Vagina (tissue), 2 donors: ENCODE results near the gene DTX2. TPM values are rescaled to one million over a fixed set of nuclear protein-coding genes. Genes with fewer than 3 reads are reported as not detected.
A peak's percentile ranks its signal among the peaks of the same experiment; 100 is the strongest.
"Not testable (repeated sequence)": the region's sequence is repeated elsewhere in the genome, so short reads cannot be mapped to it uniquely, and the experiment has no call there.

ENCODE experiments used
- DNase-seq, 2 donors: peaks; one replicate each; pipeline ENCODE4 v3.0.0-alpha.2; 2017; ENCODE audit errors: extremely low spot score in 2 of 2
- H3K27ac ChIP-seq: fragments of 200-600 bp; sonication (generic); one replicate; pipeline ENCODE4 v1.5.1; 2019
- H3K27me3 ChIP-seq: fragments of 200-600 bp; sonication (generic); one replicate; pipeline ENCODE4 v1.5.1; 2019
- H3K36me3 ChIP-seq, 2 donors: fragments of 200-600 bp; sonication (generic); one replicate each; pipeline ENCODE4 v1.5.1; 2017 to 2019
- H3K4me1 ChIP-seq: fragments of 200-600 bp; sonication (generic); one replicate; pipeline ENCODE4 v1.5.1; 2019
- H3K4me3 ChIP-seq, 2 donors: fragments of 200-600 bp; sonication (generic); 1 replicate in 1 of 2; 2 replicates in 1 of 2; pipeline ENCODE4 v1.5.1; 2016 to 2019
- H3K9me3 ChIP-seq: fragments of 200-600 bp; sonication (generic); one replicate; pipeline ENCODE4 v1.5.1; 2019
- intact Hi-C: fragments of 100-400 bp; cut with DNase I; formaldehyde crosslinking; loops from one replicate; pipeline ENCODE4 v1.15.1; 2023
- total RNA-seq: library from RNA; depleted of rRNA; stranded (reverse); fragments of >200 nt; gene quantifications from one replicate; pipeline ENCODE4 v1.2.3, GENCODE V29; 2016

Gene DTX2
- total RNA-seq, 1 donor from 2014 or later = 78.3 TPM

DNA sequence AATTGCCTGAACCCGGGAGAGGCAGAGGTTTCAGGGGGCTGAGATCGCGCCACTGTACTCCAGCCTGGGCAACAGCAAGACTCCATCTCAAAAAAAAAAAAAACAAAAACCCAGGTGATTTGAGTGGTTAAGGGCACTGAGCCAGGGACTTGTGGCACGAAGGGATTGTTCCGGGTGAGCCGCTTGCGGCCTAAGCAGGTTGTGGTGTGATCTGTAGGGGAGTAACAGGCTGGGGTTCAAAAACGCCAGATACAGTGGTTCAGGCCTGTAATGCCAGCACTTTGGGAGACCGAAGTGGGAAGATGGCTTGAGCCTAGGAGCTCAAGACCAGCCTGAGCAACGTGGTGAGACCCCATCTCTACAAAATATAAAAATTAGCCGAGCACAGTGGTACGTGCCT lies 17.7 kb upstream of the DTX2 start:
- H3K27ac ChIP-seq, H3K4me3 ChIP-seq, H3K36me3 ChIP-seq, DNase-seq, H3K27me3 ChIP-seq, H3K9me3 ChIP-seq, H3K4me1 ChIP-seq, intact Hi-C loops: not testable (repeated sequence)

DNA sequence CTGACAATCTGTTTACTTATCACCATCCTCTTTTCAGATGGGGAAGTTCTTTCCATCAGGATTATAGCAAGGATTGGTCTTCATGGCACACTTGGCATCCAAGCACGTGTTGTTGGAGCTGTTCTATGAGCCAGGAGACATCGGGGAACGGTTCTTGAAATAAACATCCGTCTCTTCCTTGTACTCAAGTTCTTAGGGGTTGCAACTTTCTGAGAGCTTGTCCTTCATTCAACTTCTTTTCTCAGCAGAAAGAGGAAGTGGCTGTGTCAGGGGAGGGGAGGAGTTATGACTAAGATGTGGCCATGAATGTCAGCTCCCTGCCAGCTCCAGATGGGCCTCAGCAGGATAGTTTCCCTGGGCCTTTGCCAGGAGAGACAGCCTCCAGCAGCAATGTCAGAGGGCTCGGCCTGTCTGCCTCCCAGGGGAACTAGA lies 15.9 kb upstream of the DTX2 start:
- H3K9me3 ChIP-seq, H3K27me3 ChIP-seq, H3K4me3 ChIP-seq, DNase-seq, intact Hi-C loops, H3K4me1 ChIP-seq, H3K36me3 ChIP-seq: not testable (repeated sequence)
- H3K27ac ChIP-seq = peak overlapping the region; percentile 44

DNA sequence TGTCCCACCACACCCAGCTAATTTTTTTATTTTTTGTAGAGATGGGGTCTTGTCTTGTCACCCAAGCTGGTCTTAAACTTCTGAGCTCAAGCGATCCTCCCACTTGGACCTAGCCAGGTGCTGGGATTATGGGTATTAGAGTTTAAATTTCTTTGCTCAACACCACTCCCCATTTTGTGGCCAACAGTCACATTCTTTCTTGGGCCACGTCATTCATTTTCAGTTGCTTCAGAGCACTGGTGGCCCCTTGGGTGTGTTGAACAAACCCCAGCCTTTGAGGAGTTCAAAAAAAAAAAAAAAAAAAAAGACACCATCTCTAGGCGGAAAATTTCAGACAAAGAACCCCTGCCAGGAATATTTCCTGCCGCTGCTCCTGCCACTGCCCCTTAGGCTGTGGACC lies 4.5 kb upstream of the DTX2 start:
- H3K36me3 ChIP-seq, DNase-seq, intact Hi-C loops, H3K9me3 ChIP-seq, H3K27me3 ChIP-seq, H3K4me3 ChIP-seq, H3K4me1 ChIP-seq, H3K27ac ChIP-seq: not testable (repeated sequence)

DNA sequence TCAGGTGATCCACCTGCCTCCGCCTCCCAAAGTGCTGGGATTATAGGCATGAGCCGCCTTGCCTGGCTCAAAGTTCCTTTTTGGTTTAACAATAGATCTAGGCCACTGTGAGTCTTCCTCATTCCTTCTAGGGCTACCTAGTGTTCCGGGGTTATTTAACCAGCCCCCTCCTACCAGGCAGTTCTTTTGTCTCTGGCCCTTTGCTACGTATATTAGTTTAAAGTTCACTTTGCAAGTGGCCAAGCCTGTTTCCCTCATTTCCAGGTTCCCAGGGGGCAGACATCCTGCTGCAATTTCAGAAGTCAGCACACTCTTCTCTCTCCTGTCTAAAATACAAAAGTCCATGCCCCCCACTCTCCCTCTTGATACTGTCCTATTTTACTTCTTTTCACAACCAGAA lies 3.0 kb upstream of the DTX2 start:
- DNase-seq, H3K4me1 ChIP-seq, H3K36me3 ChIP-seq, H3K27me3 ChIP-seq, H3K27ac ChIP-seq, H3K4me3 ChIP-seq, H3K9me3 ChIP-seq, intact Hi-C loops: not testable (repeated sequence)

DNA sequence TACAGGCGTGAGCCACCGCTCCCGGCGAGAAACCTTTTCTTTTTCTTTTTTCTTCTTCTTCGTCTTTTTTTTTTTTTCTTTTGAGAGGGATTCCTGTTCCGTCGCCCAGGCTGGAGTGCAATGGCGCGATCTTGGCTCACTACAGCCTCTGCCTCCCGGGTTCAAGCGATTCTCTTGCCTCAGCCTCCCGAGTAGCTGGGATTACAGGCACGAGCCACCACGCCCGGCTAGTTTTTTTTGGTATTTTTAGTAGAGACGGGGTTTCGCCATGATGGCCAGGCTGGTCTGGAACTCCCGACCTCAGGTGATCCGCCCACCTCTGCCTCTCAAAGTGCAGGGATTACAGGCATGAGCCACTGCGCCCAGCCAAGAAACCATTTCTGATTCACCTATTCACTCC lies 742 bp upstream of the DTX2 start:
- intact Hi-C loops, H3K4me1 ChIP-seq, H3K9me3 ChIP-seq, H3K36me3 ChIP-seq, DNase-seq, H3K27ac ChIP-seq, H3K27me3 ChIP-seq, H3K4me3 ChIP-seq: not testable (repeated sequence)

DNA sequence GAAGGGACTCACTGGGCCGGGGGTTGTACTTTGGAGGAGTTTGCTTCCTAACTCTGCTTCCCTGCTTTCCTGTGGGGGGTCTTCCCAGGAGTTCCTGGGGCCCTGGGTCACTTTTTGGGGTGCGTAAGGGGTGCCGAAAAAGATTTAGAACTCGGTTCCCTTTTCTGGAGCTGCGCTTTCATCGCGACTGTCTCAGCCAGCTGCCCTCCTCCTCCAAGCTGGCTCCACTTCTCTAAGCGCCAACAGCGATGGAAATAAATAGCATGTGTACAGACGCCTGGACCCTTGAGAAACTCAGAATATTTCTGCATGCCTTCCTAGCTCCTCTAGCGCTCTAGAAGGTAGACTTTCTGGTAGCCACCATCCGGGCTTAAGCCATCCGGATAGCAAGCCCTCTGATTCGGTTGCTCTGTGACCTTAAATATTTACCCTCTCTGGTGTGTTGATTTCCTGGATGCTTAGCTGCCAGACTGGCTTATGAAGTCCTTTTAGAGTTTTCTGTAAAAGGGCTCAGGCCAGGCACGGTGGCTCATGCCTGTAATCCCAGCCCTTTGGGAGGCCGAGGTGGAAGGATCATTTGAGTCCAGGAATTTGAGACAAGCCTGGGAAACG lies 868 bp downstream of the DTX2 start:
- DNase-seq, H3K4me3 ChIP-seq, H3K27ac ChIP-seq, H3K27me3 ChIP-seq, H3K36me3 ChIP-seq, intact Hi-C loops, H3K4me1 ChIP-seq, H3K9me3 ChIP-seq: not testable (repeated sequence)

DNA sequence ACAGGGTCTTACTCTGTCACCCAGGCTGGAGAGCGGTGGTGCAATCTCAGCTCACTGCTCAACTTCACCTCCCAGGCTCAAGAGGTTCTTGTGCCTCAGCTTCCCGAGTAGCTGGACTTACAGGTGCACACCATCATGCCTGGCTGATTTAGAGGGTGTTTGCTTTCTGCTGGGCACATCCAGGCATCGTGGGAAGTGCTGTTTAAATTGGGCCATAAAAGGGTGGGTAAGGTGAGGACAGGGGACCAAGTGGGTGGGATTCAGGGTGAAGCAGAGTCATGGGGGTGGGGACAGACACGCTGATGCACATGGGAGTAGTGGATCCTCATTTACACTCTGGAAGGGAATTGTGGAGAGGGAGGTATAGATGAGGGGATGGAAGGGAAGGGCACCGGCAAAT lies 3.5 kb downstream of the DTX2 start:
- H3K36me3 ChIP-seq, H3K9me3 ChIP-seq, H3K4me1 ChIP-seq, H3K27me3 ChIP-seq, H3K4me3 ChIP-seq, H3K27ac ChIP-seq, intact Hi-C loops, DNase-seq: not testable (repeated sequence)

DNA sequence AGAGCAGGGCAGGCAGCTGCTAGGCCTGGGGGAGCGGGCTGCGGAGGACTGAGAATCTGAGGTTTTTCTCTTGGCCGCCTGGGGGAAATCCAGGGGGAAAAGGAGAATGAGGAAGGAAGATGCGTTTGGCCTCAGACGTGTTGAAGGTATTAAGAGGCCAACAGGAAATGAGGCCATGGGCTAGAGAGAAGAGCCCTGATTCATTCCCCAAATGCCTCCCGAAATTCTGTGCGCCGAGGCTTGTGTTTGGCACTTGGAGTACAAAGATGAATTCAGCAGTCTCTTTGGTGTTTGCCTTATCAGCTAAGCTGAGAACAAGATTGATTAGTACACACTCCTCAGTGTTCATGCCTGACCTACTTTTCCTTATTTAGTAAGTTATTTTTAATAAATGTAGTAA lies 4.4 kb downstream of the DTX2 start:
- H3K27me3 ChIP-seq, H3K4me1 ChIP-seq, H3K9me3 ChIP-seq, DNase-seq, H3K4me3 ChIP-seq, intact Hi-C loops, H3K36me3 ChIP-seq, H3K27ac ChIP-seq: not testable (repeated sequence)

DNA sequence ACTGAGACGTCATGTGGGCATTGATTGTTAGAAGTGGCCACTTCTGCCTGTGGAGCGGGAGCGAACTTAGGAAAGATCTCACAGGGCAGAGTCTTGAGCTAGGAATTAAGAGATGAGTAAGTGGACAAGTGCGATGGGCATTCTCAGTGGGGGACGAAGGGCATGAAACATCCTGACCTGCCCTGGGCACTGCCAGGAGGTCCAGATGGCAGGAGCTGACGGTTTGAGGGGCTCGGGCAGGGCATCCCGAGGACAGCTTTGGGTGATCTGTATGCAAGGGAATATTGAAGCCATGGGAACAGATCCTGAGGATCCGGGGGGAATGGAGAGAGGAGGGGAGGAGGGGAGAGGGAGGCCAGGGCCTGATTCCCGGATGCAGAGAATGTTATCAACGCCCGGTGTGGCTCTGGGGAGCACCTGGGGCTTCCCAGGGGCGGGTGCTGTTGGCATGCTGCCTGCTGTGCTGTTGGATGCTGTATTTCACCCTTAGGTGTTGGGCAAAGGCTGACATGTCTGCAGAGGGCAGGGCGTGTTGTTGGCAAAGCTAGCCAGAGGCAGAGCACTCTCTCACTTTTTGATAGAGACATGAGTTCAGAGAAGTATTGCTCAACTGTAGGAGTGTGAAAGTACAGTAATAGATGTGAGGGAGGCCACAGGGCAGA lies 6.4 kb downstream of the DTX2 start:
- intact Hi-C loops, H3K36me3 ChIP-seq, H3K4me3 ChIP-seq, H3K27ac ChIP-seq, H3K4me1 ChIP-seq, H3K27me3 ChIP-seq, H3K9me3 ChIP-seq: not testable (repeated sequence)
- DNase-seq = peak in 1 of 2 donors; percentile 87

DNA sequence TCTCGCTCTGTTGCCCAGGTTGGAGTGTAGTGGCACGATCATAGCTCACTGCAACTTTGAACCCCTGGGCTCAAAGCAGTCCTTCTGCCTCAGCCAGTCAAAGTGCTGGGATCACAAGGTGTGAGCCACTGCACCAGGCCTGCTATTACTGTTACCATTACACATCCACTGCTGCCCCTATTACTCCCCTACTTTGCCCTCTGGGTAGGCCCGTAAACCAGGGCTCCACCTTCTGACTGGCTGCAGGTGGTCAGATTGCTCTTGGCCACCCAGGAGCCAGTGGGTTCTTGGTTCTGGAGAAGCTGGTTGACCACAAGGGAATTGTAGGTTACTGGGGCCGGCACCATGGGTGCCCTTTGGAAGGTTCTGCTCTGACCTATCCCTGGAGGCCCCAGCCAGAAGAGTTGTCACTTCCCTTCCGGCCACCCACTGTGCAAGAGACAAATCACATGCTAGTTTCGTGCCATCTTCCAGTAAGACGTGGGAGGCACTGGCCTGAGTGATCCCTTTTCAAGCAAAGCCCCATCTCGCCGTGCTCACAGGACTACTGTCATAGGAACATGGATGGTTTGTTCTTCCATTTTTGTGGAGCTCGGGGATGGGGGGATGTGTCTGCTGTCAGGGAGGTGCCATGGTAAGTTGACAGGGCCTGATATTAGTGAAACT lies 10.2 kb downstream of the DTX2 start:
- H3K4me3 ChIP-seq, H3K36me3 ChIP-seq, intact Hi-C loops, H3K9me3 ChIP-seq, H3K4me1 ChIP-seq, H3K27ac ChIP-seq, H3K27me3 ChIP-seq, DNase-seq: not testable (repeated sequence)

DNA sequence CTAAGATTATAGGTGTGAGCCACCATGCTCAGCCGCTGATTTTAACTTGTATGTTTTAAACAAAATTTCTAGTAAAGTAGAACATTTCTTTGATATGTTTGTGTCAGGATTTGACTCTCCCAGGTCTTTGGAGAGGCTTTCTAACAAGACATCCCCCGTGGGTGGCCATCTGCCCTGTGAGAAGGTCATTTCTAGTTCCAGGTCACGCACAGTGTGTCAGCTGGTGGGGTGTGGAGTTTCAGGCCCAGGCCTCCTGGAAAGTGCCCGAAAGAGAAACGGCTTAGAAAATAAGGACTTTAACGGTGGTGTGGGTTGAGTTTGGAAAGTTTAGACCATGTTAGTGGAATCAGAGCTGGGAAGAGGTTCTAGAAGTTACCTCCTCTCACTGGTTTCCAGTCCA lies 11.6 kb downstream of the DTX2 start:
- H3K27ac ChIP-seq = not testable (repeated sequence)

DNA sequence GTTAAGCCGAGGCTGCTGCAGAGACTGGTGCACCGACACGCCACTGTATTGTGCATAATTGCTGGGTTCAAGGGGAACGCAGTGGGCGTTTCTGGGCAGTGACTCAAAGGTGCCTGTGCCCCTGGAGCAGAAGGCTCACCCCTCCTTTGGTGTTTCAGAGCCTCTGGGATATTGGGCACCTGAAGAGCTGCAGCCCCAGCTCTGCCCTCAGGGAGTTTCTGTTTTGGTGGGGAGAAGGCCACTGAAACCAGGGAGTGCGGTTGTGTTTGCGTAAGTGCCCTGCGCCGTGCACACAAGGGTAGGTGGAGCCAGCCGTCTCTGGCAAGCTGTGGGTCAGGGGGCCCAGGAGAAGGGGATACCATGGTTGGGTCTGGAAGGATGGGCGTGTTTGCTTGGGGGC lies 14.8 kb downstream of the DTX2 start:
- H3K4me3 ChIP-seq, H3K4me1 ChIP-seq, H3K27ac ChIP-seq, intact Hi-C loops, H3K36me3 ChIP-seq, H3K9me3 ChIP-seq, H3K27me3 ChIP-seq, DNase-seq: not testable (repeated sequence)

More for the DNA sequence above, 11.6 kb downstream of the DTX2 start:
- H3K36me3 ChIP-seq, DNase-seq, H3K4me3 ChIP-seq, intact Hi-C loops, H3K27me3 ChIP-seq, H3K9me3 ChIP-seq, H3K4me1 ChIP-seq: not testable (repeated sequence)

DNA sequence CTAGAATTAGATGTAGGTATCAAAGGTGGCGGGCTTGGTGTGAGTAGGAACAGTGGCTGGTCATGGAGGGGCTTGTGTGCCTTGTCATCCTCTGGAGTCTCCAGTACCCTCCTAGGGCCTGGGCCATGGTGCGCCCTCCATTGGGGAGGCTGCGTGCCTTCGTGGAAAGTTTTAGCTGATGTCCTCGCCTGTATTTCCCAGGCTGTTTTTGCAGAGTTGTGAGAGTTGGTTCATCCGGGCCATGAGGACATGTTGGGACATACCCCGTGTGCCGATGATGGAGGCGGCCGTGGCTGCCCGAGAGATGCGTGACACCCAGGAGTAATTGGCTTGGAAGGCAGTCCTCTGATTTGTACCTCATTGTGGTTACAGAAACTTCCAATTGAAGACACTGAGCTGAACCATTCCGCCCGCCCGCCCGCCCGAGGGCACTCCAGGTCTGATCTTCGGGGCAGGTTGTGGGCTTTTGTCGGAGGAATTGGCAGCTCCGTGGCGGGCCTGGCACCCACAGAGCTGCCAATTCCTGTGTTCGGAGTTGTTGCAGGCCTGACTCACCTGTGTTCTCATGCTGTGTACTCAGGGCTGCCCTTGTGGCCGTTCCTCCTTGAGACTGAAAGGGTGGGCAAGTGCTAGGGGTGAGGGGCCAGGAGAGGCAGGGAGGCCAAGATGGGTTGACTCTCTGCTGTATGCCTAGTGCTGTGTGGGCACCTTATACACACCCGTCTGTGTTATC lies 15.4 kb downstream of the DTX2 start:
- H3K27ac ChIP-seq, H3K9me3 ChIP-seq, intact Hi-C loops, H3K27me3 ChIP-seq, H3K36me3 ChIP-seq, DNase-seq, H3K4me3 ChIP-seq, H3K4me1 ChIP-seq: not testable (repeated sequence)
